AG08396 (cell line): Measurements from ENCODE around the gene CTU2.

Source experiments
- DNase-seq: peaks from one replicate; pipeline ENCODE4 v3.0.0; 2012; ENCODE audit warnings: low spot score, mixed read lengths

Gene CTU2

GRCh38 chr16:88730632-88731607, 24.6 kb downstream of the CTU2 start:
- no peak for DNase-seq

DNA sequence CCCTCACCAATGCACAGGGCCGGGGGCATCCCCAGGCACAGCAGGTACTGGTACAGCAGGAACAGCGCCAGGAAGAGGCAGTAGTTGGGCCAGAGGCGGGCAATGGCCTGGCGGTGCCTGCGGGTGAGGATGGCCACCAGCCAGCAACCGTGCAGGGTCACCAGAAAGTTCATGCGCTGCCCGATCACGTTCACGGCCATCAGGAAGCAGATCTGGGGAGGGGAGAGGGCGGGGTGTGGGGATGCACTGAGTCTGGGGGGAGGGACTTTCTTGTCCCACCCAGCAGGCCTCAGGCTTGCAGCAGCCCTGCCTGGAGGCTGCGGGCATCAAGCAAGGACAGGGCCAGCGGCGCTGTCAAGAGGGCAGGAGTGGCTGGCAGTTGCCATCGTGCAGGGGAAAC, 25.4 kb downstream of the CTU2 start:
- DNase-seq, result peak; percentile 74

DNA sequence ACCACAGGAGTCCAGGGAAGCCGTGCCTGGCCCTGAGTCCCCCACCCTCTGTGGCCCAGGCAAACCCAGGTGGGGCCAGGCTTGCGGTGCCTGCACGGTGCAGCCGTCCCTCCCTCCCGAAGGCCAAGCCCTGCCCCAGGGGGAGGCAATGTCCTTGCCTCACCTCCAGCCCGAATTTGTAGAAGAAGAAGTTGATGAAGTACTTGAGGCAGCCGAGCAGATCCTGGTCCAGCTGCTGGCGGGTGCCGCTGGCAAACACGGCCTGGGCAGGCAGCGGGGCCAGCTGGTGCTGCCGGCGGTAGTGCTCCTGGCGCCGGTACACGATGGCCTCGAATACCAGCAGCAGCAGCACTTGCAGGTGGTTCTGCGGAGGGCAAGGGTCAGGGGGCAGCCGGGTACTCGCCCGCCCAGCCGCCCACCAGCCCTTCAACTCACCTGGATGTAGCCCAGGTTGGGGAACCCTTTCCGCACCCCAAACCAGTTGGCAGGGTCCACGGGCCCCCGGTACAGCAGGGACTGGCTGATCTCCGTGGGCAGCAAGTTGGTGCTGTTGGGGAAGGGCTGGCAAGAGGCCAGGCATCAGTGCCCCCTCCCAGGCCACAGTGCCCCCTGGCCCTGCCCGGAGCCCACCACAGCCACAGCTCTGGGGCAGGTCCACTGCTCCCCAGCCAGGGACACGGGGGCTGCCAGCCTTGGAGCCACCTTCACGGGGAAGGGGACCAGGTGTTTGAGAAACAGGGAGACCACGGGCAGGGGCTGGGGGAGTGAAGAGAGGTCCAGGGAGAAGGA, 26.1 kb downstream of the CTU2 start:
- no peak for DNase-seq

DNA sequence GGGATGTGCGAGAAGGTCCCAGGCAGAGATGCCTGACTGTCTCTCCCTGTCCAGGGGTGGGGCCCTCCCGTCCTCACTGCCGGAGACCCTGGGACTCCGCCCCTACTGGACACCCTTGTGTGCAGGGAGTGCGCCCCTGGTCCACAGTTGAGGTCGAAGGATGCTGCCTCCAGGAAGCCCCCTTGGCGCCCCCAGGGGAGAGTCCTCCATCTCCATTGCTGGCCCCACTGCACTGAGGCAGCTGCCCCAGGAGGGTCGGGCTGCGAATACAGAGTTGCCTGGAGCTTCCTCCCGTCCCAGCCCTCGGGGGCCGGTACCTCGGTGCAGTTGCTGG, 26.6 kb downstream of the CTU2 start:
- DNase-seq, result no peak

- no peak for DNase-seq
Measured at GRCh38 chr16:88733630-88734360, 27.5 kb downstream of the CTU2 start.

GRCh38 chr16:88734361-88734728, 28.0 kb downstream of the CTU2 start:
- no peak for DNase-seq

DNA sequence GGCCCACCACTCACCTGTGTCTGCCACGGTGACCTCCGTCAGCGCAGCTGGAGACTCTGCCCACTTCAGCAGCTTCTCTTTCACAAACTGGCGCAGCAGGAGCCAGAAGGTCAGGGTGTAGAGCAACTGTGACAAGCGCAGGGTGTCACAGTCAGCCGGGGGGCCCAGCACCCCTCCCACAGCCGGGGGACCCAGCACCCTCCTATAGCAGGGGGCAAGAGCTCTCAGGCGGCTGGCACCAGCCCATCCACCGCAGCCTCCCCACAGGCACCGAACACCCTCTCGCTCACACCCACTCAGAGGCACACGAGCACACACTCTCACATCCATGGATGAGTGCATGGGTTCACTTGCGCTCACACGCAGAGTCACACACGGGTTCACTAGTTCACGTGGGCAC, 28.8 kb downstream of the CTU2 start:
- no peak for DNase-seq

DNA sequence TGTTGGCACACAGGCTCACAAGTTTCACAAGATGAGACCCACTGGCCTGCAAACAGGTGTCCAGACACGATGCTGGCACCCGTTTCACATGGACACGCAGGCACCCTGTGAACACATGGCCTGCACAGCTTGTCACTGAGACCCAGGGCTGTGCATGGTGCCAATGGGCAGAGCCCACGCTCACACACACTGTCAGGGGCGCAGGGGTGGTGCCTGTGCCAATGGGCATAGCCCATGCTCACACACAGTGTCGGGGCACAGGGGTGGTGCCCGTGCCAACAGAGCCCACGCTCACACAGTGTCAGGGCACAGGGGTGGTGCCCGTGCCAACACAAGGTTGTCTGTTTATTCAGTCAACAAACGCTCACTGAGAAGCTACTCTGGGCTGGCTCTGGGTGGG, 29.3 kb downstream of the CTU2 start:
- no peak for DNase-seq

GRCh38 chr16:88736088-88736487, 29.8 kb downstream of the CTU2 start:
- no peak for DNase-seq

- DNase-seq, result no peak
Measured at GRCh38 chr16:88736496-88736895, 30.2 kb downstream of the CTU2 start.

DNA sequence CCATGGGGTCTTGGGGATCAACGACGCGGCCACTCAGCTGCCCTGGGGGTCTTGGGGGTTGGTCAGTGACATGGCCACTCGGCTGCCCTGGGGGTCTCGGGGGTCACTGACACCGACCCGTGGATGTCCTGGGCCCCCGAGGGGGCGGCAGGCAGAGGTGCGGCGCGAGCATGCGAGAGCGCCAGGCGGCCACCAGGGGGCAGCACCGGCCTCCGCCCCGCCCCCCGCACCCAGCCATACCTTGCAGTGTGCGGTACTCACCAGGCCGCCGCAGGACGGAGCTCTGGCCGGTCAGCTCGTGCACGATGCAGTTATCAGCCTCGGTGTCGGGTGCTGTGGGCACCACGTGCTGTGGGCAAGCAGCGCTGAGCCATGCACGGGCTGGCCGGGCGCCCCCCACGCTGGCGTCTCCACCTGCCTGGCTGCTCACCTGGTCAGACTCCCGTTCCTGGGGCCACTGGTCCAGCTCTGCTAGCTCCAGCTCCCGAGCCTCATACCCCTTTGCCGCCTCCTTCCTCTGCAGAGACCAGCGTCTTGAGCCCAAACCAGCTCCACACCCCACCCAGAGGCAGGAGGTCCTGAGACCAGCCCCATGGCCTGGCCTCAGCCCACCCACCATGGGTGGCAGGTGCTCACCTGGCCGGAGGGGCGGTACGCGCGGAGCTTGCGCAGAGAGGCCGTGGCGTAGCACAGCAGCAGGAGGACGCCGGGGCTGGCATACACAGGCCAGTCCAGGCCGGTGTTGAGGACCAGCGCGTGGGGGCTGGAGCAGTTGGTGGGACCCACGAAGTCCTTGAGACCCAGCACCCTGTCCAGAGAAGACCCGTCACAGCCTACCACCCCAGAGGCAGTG, 31.2 kb downstream of the CTU2 start:
- DNase-seq, result peak; percentile 88

DNA sequence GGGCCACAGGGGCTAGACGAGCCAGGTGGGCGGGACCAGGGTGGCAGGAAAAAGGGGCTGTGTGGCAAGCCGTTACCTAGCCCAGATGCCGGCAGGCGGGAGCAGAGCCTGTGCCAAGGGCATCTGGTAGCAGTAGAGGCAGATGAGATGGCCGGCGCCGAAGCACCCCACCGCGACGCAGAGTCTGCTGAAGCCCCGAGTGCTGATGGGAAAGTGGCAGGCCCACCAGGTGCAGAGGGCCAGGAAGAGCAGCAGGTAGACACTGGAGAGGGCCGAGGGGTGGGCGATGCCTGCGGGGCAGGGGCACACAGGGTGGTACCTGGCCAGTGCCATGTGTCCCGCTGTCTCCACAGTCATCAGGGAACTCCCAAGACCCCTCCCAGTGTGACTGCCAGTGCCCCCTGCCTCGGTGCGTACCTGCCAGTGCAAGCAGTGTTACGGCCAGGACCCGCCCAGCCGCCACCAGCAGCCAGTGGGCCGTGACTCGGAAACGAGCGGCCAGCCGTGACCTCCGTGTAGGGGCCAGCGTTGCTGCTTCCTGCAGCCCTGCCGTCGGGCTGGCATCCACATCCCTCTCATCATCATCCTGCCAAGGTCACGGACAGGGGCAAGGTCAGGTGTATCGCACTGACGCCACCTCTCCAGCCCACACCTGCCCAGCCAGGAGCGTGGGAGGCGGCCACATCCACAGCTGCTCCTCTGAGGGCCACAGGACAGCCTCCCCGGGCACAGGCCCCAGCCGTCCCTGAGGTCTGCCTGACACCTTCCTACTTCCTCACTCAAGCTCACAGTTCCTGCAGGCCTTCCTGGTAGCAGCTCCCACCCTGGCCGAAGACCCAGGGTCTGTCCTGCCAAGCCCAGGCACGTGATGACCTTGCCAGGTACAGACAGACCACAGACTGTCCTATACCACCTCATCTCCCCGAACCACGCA, 32.1 kb downstream of the CTU2 start:
- DNase-seq, result no peak

DNA sequence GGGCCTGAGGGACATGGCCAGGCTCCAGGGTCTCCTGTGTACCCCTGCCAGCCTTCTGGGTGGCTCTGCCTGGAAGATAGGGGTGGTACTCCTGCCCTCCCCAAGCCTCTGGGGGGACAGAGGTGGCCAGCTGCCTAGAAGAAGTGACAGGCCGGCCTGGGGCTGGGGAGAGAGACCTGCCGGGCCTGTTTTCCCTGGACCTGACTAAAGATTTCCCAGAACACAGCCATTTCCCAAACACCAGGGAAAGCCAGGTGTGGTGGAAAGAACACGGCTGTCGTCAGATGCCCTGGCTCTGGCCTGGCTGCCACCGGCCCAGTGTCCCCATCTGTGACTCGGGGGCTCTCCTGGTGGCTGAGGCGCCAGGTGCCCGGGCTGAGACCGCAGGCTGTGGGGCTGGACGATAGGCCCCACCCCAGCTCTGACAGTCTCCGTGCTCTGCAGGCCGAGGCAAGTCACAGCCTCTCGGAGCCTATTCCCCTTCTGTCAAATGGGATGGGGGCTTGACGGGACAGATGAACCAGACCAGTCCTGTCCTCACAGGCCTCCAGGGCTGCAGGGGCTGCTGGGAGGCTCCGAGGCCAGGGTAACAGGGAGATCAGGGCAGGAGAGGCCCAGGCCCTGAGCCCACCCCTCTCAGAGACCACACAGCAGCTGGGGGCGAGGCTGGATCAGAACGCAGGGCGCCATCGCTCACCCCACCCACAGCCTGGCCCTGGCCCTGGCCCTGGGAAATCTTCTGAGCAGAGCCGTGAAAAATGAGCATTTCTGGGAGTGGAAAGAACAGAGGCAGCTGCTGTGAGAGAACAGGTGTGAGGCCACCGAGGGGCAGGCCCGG, 33.1 kb downstream of the CTU2 start:
- no peak for DNase-seq

GRCh38 chr16:88739977-88740726, 33.8 kb downstream of the CTU2 start:
- no peak for DNase-seq

DNA sequence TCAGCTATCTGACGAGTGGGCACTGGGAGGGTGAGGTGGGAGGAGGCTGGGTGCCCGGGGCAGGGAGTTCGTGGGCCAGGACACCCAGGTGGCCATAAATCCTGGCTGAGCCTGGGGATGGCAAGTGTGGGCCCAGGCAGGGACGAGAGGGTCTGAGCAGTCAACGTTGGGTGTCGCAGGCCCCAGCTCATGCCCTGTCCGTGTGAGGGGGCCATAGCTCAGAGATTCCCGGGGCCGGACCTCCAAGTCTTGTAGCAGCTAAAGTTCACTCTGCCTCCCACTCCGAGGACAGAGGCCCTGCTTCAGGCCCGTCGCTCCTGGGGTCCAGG, 34.4 kb downstream of the CTU2 start:
- DNase-seq, result no peak

- no peak for DNase-seq
Measured at GRCh38 chr16:88741368-88741767, 35.1 kb downstream of the CTU2 start.

- no peak for DNase-seq
Measured at GRCh38 chr16:88742896-88743605, 36.7 kb downstream of the CTU2 start.
